Body of pancreas (tissue), 4 donors: ENCODE data around the gene TPD52L2.

Source experiments
- POLR2A ChIP-seq, 3 donors: fragments of 450-650 bp; IDR thresholded peaks; one replicate each; pipeline ENCODE4 v1.6.1; 2016; ENCODE audit warnings: antibody characterized with exemption in 3 of 3, mild to moderate bottlenecking in 2 of 3
- TF ChIP-seq, protein P1 (sequence below), 7 experiments: fragments of 450-650 bp in 4 of 7; fragments of 200-600 bp in 3 of 7; sonication (generic) in 3 of 7; IDR thresholded peaks; one replicate each; pipeline ENCODE4 v1.5.1; 2016 to 2019; ENCODE audit warnings: antibody characterized with exemption in 7 of 7

DNA sequence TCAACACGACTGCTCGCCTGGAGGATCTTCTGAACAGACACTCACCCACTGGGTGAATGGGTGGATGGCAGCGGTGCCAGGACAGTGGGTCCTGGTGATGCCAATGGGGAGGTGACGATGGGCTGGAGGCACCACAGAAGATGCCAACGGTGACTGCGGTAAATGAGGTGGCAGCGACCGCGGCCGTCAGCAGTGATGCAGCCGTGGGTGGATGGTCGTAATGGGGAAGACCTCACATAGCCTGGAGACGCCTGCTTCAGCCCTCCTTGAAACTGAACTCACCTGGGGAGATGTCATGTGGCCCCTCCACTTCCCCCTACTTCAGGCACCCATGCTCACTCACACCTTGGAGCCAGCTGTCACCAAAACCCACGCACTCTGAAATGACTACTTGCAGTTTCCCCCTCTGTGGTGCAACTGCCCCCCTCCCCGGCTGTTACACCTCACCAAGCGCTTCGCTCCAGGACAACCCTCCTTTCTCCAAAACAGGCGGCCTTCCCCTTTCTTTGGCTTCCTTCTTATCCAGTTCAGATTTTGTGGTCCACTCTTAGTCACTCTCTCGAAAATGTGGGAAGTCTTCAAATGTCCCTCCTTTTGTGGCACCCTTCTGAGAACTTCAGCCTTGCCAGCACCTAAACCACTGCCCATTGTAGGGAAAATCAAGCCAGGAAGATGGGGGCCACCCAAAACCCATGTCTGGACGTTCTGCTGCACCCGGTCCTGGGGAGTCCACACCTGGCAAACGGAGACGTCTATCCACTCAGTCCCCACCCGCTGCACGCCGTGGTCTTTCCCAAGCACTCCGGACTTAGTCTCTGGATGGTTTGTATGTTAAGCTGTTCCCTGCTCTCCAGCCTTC is 14.2 kb upstream of the TPD52L2 start:
- TF ChIP-seq, protein P1, sequence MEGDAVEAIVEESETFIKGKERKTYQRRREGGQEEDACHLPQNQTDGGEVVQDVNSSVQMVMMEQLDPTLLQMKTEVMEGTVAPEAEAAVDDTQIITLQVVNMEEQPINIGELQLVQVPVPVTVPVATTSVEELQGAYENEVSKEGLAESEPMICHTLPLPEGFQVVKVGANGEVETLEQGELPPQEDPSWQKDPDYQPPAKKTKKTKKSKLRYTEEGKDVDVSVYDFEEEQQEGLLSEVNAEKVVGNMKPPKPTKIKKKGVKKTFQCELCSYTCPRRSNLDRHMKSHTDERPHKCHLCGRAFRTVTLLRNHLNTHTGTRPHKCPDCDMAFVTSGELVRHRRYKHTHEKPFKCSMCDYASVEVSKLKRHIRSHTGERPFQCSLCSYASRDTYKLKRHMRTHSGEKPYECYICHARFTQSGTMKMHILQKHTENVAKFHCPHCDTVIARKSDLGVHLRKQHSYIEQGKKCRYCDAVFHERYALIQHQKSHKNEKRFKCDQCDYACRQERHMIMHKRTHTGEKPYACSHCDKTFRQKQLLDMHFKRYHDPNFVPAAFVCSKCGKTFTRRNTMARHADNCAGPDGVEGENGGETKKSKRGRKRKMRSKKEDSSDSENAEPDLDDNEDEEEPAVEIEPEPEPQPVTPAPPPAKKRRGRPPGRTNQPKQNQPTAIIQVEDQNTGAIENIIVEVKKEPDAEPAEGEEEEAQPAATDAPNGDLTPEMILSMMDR (IDR thresholded peaks at IDR 0.05), result no peak
- no peak for TF ChIP-seq POLR2A (IDR thresholded peaks at IDR 0.05)
